Skeletal muscle cell (primary cell): Measurements from ENCODE around the gene ARRB1.

ENCODE experiments used
- DNase-seq: peaks from one replicate; pipeline ENCODE4 v3.0.0-alpha.2; 2010; ENCODE audit warnings: low read depth
- H3K4me3 ChIP-seq: 2 replicates; pipeline ENCODE4 v1.5.1; 2011; ENCODE audit warnings: low read depth, mild to moderate bottlenecking, control low read depth, low read length, moderate library complexity

ARRB1 gene

DNA sequence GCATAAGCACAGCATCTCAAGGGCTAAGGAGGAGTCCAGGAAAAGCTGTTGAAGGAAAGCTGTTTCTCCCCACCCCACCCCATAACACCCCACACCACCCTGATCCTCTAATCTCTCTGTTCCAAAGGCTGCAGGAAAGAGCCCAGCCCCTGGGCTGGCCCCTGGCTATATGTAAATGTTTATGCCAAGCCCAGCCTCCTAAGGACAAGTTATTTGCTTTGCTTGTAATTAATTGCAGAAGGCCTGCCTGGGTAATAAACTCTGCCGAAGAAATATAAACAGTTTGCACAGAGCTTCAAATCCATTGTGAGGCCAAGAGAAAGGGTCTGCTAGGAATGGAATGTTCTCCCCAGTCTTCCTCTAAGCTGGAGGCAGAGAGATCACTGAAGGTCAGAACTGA lies 21.2 kb downstream of the ARRB1 start:
- no peak overlapping the region for H3K4me3 ChIP-seq
- DNase-seq = no peak

DNA sequence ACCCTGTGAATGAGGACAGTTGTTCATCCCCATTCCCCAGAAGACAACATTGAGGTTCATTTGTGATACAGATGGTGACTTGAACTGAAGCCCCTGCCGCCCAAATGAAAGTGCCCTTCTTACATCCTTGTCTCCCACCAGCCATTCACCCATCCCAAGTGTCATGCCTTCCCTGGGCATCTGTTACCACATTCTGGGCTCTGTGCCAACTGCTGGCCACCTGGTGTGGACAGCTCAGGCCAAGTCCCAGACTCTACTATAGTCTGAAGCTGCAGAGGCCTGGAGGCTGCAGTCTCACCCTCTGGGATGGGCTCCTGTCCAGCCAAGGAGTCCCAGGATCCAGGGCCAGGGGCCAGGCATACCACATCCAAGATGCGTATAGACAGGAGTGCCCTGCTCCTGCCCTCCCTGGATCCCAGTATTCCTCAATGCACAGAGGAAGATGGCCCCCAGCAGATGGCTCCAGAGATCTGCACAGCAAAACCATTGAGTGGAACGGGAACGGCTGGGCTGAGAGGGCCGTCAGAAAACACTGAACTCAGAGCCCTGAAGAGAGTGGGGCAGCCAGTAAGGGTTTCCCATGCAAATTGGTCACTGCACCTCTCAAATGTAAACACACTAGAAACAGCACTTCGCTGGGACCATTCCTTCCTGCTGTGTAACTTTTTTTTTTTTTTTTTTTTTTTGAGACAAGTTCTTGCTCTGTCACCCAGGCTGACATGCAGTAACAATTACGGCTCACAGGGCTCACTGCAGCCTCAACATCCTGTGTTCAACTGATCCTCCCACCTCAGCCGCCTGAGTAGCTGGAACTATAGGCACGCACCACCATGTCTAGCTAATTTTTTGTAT lies 22.8 kb downstream of the ARRB1 start:
- DNase-seq = no peak
- no peak overlapping the region for H3K4me3 ChIP-seq

DNA sequence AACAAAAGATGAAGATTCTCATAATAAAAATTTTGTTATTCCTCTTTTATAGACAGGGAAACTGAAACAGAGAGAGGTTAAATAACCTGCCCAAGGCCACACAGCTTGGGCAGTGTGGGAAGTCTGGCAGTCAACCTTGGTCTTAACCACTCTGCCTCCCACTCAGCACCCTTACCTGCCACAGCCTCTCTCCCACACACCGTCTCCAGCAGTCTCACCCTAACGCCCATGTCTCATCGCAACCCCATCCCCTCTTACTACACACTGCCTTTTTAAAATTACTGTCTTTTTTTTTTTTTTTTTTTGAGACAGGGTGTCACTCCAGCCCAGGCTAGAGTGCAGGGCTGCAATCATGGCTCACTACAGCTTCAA lies 25.0 kb downstream of the ARRB1 start:
- H3K4me3 ChIP-seq = no peak overlapping the region
- no peak for DNase-seq

DNA sequence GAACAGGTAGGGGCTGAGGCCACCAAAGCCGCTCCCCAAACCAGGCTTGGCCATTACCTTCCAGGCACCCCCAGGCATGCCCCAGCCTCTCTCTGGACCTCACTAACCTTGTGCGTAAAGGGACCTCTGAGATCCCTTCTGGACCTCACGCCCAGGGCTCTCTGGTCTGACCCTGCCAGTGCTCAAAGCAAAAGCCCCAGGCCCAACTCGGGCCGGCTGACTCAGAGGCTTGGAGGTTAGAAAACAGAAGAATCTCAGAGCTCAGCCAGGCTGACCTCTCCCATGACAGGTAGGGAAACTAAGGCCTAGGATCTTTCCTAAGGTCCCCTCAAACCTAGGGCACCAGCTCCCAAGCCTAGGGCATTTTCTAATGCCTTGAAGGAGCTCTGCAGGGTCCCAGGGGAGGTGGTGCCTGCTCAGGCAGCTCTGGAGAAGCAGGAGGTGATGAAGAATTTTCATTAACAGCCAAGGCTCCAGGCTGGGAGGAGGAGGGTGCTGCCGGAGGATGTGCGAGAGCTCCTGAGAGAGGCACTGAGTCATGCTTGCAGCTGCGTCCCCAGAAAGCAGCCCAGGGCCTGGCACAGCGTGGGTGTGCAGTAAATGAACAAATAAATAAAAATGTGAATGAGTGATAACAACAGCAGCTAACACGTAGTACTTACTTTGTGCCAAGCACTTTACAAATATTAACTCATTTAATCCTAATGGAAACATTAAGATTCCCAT lies 25.6 kb downstream of the ARRB1 start:
- no peak overlapping the region for H3K4me3 ChIP-seq
- peak; percentile 87 for DNase-seq

DNA sequence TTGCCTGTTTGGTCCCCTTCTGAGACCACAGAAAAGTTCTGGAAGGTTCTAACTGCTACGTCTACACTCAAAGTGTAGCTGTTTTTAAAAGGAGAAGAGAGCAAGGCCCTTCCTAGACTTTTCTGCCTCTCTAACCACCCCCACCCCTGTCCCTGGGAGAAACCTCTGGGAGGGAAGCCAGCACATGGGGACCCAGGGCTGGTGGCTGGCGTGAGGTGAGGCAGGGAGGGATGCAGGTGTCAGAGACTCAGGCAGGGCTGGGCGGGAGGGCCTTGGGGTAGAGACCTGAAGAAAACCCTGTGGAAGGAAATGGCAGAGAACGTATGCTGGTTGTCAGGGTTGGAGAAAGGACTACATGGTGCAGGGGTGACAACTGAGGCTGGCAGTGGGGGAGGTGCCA lies 26.7 kb downstream of the ARRB1 start:
- H3K4me3 ChIP-seq = no peak overlapping the region
- DNase-seq = no peak

DNA sequence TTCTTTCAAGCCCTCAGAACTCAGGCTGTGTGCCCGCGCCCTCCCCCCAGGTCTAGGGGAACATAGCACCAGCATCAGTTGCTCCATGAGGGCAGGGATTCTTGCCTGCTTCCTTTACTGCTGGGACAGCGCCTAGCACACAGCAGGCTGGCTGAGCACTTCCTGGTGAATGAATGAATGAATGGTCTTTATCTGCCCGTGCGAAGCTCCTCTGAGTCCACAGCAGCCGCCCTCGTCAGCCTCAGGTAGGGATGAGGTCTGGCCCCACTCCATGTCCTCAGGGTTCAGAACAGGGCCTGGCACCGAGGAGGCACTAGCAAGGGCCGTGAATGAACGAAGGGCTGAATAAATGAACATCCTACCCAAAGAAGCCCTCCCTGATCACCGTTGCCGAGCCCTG lies 27.3 kb downstream of the ARRB1 start:
- DNase-seq = no peak
- no peak overlapping the region for H3K4me3 ChIP-seq

DNA sequence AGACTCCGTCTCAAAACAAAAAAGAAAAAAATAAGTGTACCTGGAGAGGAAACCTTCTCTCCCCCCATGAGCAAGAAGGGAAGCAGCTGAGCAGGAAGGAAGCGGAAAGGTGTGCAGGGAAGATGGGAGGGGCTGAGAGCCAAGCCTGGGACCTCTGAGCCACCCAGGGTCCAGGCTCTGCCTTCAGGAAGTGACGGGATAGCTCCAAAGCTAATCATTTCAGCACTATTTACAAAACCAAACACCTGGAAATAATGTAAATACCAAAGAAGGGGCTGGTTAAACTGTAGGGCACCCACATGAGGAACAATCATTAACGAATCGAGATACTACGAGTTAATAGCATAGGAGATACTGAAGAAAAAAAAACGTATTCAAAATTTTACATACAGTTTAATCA lies 27.9 kb downstream of the ARRB1 start:
- H3K4me3 ChIP-seq = no peak overlapping the region
- DNase-seq = no peak

DNA sequence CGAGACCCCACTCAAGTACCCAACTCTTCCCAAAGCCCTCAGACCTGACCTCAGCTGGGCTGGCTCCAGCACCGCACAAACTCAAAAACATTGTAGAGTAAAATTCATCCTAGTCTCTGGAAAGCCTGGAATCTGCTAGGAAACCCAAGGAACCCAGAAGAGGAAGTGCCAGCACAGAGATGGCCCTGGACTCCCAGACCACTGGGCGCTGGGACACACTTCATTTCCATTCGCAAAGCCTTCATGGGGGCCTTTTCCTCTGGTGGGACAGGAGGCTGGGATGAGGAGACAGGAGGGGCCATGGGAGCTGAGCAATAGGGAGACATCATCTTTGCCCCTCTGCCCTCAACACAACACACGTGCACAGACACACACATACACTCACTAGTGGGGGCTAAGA lies 30.8 kb downstream of the ARRB1 start:
- no peak for DNase-seq
- no peak overlapping the region for H3K4me3 ChIP-seq

DNA sequence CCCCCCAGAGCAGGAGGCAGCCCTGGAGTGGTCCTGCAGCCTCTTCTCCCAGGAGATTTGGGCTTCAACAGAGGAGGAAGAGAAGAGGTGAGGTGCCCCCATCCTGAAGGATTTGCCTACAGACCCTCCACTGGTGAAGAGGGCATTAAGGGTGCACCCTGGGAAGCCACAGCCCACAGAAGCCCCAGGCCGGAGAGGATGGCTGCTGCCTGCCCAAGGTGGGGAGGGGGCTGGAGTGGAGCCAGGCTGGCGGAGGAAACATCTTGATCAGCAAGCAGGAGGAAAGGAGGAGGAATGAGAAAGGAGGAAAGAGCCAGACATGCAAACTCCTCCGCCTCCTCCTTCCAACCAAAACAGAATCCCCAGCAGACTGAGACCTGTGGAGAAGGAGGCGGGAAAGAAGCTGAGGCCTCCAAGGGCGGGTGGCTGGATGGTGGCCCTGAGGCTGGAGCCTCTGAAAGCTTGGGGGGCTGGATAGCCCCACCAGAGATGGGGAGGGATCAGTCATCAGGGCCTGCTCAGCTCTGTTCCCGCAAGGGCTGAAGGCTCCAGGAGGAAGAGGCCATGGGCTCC lies 31.3 kb downstream of the ARRB1 start:
- no peak overlapping the region for H3K4me3 ChIP-seq
- DNase-seq = no peak

DNA sequence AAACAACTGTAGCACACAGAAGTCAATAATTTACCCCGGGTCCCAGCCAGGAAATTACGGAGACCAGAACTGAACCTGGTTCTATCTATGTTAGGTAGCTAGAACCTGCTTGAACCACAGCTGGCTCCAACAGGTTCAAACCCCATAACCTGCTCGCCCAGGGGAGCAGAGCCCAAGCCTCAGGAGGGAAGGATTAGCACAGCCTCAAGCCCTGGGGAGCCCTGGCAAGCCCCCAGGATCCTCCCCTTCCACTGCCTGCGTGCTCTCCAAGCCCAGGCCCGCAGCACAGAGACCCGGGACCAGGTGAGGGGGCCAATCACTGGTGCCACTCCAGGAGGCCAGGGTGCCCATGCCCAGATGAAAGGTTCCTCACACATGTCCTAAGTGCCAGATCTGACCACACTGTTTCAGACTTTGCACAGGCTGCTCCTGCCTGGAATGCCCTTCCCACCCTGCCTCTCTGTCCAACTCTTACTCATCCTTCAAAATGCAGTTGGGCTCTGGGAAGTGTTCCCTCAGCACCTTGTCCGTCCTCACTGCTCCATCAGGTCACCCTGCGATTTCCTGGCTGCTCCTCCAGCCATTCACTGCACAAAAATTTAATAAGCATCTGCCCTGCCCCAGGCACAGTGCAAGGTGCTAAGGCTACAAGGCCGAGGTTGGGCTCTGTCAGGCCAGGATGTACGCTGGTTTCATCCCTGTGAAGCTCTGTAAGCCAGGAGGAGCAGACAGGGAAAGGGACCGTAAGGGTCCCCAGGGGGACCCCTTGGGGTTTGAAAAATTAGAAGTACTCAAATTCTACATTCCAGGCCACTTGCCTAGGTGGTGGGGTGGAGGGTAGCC lies 32.2 kb downstream of the ARRB1 start:
- DNase-seq = no peak
- no peak overlapping the region for H3K4me3 ChIP-seq

DNA sequence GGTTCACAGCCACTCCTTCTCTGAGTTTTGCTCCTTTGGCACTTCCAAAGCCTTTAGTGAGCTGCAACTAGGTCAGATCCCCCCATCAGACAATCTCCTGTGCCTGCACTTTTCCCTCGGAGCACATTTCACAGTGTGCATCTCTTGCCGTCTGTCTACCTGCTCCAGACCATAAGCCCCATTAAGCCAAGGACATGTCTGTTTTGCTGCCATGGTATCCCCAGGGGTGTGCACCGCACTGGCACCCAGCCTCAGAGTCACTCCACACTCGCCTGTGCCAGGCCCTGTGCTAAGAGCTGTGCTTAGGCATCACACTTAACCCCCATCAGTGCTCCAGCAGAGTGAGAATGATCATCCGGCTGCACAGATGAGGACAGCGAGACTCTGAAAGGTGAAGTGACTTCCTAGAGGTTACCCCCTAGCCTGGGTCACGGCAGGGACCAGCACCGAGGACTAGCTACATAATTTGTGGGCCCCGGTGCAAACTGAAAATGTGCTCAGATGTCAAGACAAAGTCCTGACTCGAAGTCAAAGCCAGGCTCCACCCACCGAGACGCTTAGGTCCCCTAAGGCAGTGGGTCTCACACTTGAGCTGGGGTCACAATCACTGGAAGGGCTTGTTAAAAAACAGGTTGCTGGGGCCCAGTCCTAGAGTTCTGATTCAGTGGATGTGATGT lies 33.9 kb downstream of the ARRB1 start:
- DNase-seq = no peak
- no peak overlapping the region for H3K4me3 ChIP-seq

DNA sequence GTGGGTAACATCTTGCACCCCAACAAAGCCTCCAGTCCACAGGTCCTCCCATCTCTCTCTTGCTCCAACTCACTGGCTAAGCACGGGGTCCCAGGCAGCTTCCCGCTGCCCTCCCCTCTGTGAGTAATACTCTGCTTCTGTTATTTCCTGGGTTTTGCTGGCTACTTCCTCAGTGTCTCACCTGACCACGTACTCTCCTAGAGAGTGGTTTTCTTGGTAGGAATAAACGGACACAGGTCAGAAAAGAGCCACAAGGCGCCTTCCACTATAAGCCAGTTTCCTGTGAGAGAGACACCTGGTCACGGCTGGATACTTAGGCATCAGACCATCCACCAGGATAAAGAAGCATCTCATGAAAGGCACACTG lies 36.0 kb downstream of the ARRB1 start:
- no peak overlapping the region for H3K4me3 ChIP-seq
- no peak for DNase-seq

DNA sequence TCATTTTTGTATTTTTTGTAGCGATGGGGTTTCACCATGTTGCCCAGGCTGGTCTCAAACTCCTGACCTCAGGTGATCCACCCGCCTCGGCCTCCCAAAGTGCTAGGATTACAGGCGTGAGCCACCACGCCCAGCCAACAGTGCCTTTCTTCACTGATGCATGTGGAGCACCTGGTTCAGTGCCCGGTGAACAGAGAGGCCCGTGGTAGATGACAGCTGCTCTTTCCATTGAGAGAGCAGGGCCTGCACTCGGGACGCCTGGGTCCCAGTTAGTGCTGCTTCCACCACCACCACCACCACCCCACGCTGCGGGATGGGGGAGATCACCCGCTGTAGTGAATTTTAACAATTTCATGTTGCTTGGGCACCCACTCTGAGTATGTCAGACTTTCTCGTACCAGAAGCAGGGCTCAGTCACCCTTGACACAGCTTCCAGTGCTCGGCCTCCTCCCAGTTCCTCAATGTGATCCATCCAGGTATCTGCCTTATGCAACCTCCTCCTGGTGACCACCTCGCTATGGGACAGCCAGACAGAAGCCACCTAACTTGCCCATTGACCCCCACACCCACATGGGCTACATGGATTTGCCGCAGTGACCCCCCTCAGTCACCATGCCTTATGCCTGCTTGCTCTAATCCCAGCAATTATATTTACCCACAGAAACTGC lies 36.6 kb downstream of the ARRB1 start:
- no peak overlapping the region for H3K4me3 ChIP-seq
- DNase-seq = no peak

DNA sequence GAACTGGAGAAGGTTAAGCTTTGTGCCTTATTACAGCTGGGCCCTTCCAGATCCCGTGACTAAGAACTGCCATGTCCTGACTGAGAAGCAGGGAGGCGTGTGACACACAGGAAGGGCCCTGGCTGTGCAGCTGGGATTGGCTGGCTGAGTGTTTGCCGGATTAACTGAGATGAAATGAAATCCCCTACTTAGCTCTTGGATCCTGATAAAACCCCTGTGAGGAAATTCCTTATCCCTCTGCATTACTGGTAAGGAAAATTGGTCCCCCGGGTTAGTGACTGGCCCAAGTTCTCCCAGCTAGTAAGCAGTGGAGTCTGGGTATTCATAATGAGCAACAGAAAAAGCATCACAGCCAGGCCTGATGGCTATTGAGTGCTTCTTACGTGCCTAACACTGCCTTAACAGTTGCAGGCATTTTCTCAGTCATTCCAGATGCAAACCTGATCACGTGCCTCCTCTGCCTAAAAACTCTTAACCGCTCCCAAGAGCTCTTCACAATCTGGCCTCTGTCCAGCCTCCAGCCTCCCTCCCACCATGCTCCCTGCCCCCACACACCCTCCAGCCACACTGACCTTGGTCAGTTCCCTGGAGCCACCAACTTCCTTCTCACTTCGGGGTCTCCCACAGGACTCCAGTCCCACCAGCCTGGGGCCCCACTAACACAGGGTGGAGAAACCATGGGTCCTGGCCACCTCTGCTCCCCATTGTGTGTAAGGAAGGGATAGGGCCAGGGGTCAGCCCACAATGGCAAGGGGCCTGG lies 37.8 kb downstream of the ARRB1 start:
- no peak for DNase-seq
- no peak overlapping the region for H3K4me3 ChIP-seq

DNA sequence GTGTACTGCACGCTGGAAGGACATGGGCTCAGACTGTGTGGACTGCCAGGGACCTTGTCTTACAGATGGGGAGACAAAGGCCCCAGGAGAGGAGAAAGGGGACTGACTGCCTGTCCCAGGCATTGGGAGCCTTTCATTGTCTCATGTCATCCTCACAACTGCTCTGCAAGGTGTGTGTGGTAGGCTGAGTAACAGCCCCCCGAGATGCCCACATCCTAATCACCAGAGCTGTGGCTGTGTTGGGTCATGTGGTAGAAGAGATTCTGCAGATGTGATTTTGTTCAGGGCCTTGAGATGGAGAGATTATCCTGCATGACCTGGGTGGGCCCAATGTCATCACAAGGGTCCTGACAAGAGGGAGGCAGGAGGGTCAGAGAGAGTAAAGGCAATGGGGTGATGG lies 39.1 kb downstream of the ARRB1 start:
- no peak for DNase-seq
- H3K4me3 ChIP-seq = no peak overlapping the region

DNA sequence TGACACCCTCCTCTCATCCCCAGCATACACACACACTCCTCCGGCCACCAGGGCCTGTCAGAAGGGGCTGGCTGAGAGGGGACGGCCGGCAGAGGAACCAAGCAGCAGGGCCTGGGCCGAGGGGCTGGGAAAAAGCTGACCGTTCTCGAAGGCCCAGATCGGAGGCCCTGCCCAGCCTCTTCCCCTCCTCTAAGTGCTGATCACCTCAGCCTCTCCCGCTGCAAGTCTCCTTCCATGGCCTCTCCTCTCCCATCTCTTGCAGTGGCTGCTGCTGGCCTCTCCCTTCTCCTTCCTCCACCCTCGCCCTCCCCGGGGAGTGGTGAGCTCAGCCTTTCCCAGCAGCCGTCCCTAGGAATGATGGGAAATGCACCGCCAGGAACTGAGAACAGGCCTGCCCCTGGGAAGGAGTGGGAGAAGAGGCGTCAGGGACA lies 39.6 kb downstream of the ARRB1 start:
- peak overlapping the region; percentile 36 for H3K4me3 ChIP-seq
- DNase-seq = no peak

DNA sequence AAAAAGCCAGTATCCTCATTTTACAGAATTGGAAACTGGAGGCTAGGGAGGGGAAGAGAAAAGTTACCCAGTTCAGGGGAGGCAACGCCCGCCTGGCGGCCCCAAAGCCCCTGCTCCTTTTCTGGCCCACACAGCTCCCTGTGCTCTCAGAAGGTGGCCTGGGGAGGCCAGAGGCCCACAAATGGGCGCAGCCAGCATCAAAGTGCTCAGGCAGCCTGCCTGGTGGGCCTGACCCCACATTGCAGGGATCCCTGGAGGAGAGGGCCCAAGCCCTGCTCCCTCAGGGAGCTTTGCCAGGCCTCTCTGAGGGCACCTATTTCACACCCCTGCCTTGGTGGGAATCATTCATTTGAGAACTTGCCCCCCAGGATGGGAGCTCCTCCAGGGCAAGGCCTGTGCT lies 42.5 kb downstream of the ARRB1 start:
- DNase-seq = no peak
- no peak overlapping the region for H3K4me3 ChIP-seq

DNA sequence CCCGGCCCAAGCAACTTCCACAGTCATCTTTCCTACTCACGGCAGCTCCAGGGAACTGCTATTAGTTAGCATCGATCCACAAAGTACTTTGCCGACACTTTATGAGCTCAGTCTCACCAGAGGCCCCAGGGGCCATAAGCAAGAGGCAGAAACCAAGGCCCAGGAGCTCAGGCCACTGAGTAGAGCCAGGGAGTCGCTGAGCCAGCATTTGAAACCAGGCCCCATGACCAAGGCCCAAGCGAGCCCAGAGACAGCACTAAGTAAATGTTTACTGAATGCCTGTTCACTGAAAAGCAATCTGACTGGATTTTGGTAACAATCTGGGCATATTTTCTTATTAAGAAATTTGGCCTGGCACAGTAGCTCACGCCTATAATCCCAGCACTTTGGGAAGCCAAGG lies 43.3 kb downstream of the ARRB1 start:
- H3K4me3 ChIP-seq = no peak overlapping the region
- DNase-seq = no peak
